ENCODE measurements around the gene GTSE1. TPM values are rescaled to one million over a fixed set of nuclear protein-coding genes. Genes with fewer than 3 reads are reported as not detected.

GTSE1 gene
- polyA plus RNA-seq, 3 donors: 0.04 TPM; not detected in 2

DNA sequence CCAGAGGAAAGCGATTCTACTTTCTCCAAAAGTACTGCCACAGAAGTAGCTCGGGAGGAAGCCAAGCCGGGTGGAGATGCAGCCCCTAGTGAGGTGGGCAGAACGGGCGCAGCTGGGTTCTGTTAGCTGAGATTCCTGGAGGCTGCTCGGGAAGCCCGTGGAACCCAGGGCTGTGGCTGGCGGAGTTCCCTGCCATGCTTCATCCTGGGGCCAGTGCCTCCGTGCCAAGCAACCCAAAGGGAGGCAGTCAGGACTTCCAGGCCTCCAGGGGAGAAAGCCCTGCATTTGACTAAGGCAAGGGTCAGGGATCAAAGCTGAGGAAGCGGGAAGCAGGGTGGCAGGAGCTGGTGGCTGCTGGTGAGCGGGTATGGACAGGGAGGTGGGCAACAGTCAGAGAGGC lies 32.1 kb downstream of the GTSE1 start:
- DNase-seq: no peak
- no peaks in the 10 kb centered on the region for H3K4me1 Mint-ChIP-seq
- peaks cover 54 to 88% of the 10 kb centered on the region in 2 donors for H3K36me3 Mint-ChIP-seq

DNA sequence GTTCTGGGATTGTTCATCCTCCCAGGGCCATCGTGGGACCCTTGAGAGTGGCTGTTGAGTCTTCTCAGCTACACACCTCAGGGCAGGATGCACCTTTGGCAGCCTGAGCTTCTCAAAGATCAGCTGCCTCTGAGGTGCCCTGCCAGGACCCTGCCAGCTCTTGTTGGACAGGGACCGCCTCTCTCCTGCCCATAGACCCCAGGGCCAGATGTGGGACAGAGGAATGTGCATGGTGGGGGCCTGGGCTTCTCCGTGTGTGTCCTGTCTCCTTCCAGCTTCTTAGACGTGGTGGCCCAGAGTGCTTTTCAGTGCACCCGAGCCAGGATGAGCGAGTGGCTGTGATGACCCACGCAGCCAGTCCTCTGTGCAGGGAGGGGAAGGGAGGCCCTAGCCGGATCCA lies 32.9 kb downstream of the GTSE1 start:
- Histone ChIP-seq H3K9me3 (replicated peaks in 1 of 2; ENCODE audit: control insufficient read depth in 1 of 2, insufficient read depth in 1 of 2, low read length in 2 of 2) (no peaks in the 10 kb centered on the region), H3K79me2 (ENCODE audit: insufficient read depth, low read length) (no peaks in the 10 kb centered on the region), H3K4me3 (replicated peaks in 1 of 3; ENCODE audit: low read depth in 2 of 3, low read length in 3 of 3) (no peak overlapping the region), H4K20me1 (ENCODE audit: insufficient read depth, low read length) (no peaks in the 10 kb centered on the region), H3K36me3 (replicated peaks in 1 of 2; ENCODE audit: control insufficient read depth in 1 of 2, insufficient read depth in 2 of 2, low read length in 2 of 2) (peaks cover 52 to 81% of the 10 kb centered on the region in 2 donors), H3K27me3 (ENCODE audit: control insufficient read depth in 2 of 2, insufficient read depth in 2 of 2, low read length in 2 of 2) (no peaks in the 10 kb centered on the region), H3K4me1 (ENCODE audit: control insufficient read depth in 1 of 2, insufficient read depth in 2 of 2, low read length in 2 of 2) (no peaks in the 10 kb centered on the region), H3K9ac (ENCODE audit: insufficient read depth, low read length, poor library complexity, severe bottlenecking) (no peak overlapping the region), H3K27ac (ENCODE audit: low read depth in 1 of 2, low read length in 2 of 2) (no peak overlapping the region), H2AFZ (ENCODE audit: insufficient read depth, low read depth, low read length, poor library complexity, severe bottlenecking) (no peak overlapping the region), H3K4me2 (replicated peaks; ENCODE audit: extremely low read depth, low read length, poor library complexity, severe bottlenecking) (no peak overlapping the region)
- Mint-ChIP-seq H3K4me3 (no peak overlapping the region), H3K9me3 (no peaks in the 10 kb centered on the region), H3K27me3 (ENCODE audit: low read depth in 3 of 3) (no peaks in the 10 kb centered on the region), H3K27ac (peak overlapping the region in 1 of 7 donors; percentile 43), H3K36me3 (peaks cover 48 to 80% of the 10 kb centered on the region in 2 donors), H3K4me1 (peaks cover 3% of the 10 kb centered on the region)
- 95% methylated on average over 4 of the region's 8 CpGs for WGBS (ENCODE audit: insufficient coverage)
- no peak for DNase-seq
- TF ChIP-seq, protein P1, sequence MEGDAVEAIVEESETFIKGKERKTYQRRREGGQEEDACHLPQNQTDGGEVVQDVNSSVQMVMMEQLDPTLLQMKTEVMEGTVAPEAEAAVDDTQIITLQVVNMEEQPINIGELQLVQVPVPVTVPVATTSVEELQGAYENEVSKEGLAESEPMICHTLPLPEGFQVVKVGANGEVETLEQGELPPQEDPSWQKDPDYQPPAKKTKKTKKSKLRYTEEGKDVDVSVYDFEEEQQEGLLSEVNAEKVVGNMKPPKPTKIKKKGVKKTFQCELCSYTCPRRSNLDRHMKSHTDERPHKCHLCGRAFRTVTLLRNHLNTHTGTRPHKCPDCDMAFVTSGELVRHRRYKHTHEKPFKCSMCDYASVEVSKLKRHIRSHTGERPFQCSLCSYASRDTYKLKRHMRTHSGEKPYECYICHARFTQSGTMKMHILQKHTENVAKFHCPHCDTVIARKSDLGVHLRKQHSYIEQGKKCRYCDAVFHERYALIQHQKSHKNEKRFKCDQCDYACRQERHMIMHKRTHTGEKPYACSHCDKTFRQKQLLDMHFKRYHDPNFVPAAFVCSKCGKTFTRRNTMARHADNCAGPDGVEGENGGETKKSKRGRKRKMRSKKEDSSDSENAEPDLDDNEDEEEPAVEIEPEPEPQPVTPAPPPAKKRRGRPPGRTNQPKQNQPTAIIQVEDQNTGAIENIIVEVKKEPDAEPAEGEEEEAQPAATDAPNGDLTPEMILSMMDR (IDR thresholded peaks at IDR 0.05): no peak
- intact Hi-C loops (cut with micrococcal nuclease): no loop called here

More for the DNA sequence above, 32.1 kb downstream of the GTSE1 start:
- Histone ChIP-seq H3K27me3 (ENCODE audit: control insufficient read depth in 2 of 2, insufficient read depth in 2 of 2, low read length in 2 of 2) (no peaks in the 10 kb centered on the region), H3K9me3 (replicated peaks in 1 of 2; ENCODE audit: control insufficient read depth in 1 of 2, insufficient read depth in 1 of 2, low read length in 2 of 2) (no peaks in the 10 kb centered on the region), H4K20me1 (ENCODE audit: insufficient read depth, low read length) (no peaks in the 10 kb centered on the region), H3K9ac (ENCODE audit: insufficient read depth, low read length, poor library complexity, severe bottlenecking) (no peak overlapping the region), H2AFZ (ENCODE audit: insufficient read depth, low read depth, low read length, poor library complexity, severe bottlenecking) (no peak overlapping the region), H3K4me3 (replicated peaks in 1 of 3; ENCODE audit: low read depth in 2 of 3, low read length in 3 of 3) (no peak overlapping the region), H3K79me2 (ENCODE audit: insufficient read depth, low read length) (no peaks in the 10 kb centered on the region), H3K36me3 (replicated peaks in 1 of 2; ENCODE audit: control insufficient read depth in 1 of 2, insufficient read depth in 2 of 2, low read length in 2 of 2) (peaks cover 57 to 90% of the 10 kb centered on the region in 2 donors), H3K4me2 (replicated peaks; ENCODE audit: extremely low read depth, low read length, poor library complexity, severe bottlenecking) (no peak overlapping the region), H3K4me1 (ENCODE audit: control insufficient read depth in 1 of 2, insufficient read depth in 2 of 2, low read length in 2 of 2) (no peaks in the 10 kb centered on the region), H3K27ac (ENCODE audit: low read depth in 1 of 2, low read length in 2 of 2) (no peak overlapping the region)
- Mint-ChIP-seq H3K27ac (no peak overlapping the region), H3K27me3 (ENCODE audit: low read depth in 3 of 3) (peaks cover 0 to 2% (median 0%) of the 10 kb centered on the region in 3 donors), H3K4me3 (no peak overlapping the region), H3K9me3 (no peaks in the 10 kb centered on the region)
- intact Hi-C loops (cut with micrococcal nuclease): no loop called here
- TF ChIP-seq, protein P1 (IDR thresholded peaks at IDR 0.05): no peak
- WGBS (ENCODE audit: insufficient coverage): 98% methylated on average over 5 of the region's 11 CpGs
